GM19351 (cell line): ENCODE measurements around the gene MYO1D.
"Not testable (repeated sequence)": the region's sequence is repeated elsewhere in the genome, so short reads cannot be mapped to it uniquely, and the experiment has no call there.

ENCODE experiments used
- ATAC-seq: cut with Tn5 transposase; IDR thresholded peaks from one replicate; pipeline ENCODE4 v1.9.1; 2021; ENCODE audit warnings: mild to moderate bottlenecking, moderate library complexity; ENCODE audit not compliant: unreplicated experiment

MYO1D gene

GRCh38 chr17:32896647-32897258 is 19.8 kb upstream of the MYO1D start:
- ATAC-seq: no peak

DNA sequence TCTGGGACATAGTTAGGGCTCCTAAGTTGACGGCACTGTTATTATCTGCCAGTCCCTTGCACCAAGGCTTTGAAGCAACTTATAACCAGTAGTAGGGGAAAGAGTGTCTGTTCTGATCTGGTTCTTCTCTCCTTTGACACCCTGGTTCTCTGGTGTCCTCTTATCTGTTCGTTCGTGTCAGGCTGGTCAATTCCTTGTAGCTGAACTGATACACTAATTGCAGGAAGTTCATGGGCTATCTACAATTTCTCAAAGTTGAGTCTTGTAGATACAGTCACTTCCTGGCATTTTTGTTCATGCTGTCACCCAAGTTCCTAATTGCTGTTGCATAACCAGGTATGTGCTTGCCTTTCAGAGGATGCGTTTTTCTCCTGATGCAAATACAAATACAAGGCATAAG is 17.3 kb upstream of the MYO1D start:
- ATAC-seq: no peak

- not testable (repeated sequence) for ATAC-seq
Observed at GRCh38 chr17:32887410-32887809, 10.5 kb upstream of the MYO1D start.

- ATAC-seq: not testable (repeated sequence)
Observed at GRCh38 chr17:32886951-32887350, 10.0 kb upstream of the MYO1D start.

DNA sequence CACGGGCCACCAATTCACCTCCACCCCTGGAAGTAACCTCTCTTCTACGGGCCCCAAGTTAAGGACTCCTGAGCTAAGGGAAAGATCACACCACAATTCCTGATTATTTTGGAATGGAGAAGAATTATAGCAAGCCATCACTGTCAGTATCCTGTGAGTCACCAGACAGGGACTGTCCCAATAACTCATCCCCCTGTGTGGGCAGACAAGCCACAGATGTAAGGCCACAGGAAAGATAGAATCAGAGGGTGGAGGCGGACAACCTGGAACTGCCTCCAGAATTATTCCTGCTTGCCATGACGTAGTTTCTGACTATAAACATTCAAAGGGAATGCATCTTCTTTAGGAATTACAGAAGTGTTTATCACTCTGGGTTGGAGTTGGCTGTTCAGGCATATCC is 5.8 kb upstream of the MYO1D start:
- no peak for ATAC-seq

GRCh38 chr17:32882029-32882428 is 5.1 kb upstream of the MYO1D start:
- no peak for ATAC-seq

DNA sequence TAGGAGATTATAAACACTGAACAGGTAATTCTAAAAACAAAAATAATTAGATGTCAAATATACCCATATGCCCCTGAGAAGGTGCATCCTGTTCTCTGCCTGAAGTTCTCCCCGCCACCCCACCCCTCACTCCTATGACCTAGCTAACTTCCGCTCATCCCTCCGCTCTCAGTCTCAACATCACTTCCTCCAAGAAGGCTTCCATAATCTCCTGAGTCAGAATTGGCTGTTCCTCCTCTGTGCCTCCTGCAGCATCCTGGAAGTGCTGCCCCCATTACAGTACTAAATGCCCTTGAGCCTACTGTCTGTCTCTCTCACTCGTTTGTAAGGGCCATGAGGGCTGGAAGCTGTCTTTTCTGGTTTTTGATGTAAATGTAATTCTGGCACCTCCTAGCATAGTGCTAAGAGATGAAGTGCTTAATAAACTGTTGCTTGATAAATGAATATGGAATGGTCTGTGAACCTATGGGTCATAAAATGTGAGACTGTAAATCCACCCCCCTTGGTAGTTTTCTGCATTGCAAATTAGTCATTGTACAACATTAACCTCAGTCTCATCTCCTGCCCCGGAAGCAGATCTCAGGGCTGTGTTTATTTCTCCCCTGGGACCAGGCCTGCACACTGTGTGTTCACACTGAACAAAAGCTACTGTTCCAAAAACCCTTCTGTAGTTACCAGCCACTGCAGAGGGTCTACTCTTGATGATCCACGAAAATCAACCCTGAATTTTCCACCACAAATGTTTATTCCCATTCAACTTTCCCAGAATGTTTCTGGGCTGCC is 3.9 kb upstream of the MYO1D start:
- no peak for ATAC-seq

DNA sequence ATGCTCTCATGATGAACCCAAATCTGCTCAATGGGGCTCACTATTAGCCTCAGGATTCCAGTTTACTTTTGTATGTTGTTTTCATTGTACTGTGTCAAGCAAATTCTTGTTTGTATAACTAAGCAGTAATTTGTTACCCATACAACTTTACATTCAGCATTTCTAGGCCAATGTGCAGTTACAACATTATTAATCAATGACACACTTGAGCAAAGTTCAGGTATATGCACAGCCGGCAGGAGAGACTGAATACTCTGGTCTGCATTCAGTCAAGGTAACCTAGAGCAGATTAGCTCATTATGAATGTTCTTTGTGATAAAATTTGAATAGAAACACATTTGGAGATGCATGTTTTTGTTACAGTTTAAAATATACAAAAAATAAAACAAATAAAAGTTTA is 2.2 kb upstream of the MYO1D start:
- no peak for ATAC-seq

- ATAC-seq: no peak
Observed at GRCh38 chr17:32878211-32878610, 1.3 kb upstream of the MYO1D start.

DNA sequence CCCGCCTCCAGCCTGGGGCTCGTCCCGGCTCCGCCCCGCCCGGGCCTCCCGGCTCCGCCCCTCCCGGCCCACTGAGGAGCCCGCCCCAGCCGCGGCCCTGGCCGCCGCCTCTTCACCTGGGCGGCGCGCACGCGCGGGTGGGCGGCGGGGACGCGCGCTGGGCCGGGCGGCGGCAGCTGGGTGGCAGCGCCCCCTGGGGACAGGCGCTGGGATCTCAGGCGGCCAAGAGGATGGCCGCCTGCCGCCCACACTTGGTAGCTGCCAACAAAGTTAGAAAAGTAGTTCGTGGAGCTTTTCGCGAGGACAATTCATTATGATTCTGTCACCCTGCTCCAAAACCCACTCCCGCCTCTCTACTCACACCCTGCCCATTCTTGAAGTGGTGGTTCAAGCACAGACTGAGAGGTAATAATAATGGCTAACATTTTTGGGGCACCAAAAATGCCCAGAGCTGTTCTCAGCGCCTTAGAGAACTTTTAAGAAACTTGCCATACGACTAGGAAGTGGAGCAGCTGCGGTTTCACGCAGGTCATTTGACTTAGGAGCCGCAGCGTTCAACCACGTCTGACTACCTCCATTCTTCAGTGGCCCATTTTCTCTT is 340 bp upstream of the MYO1D start:
- peak; percentile 83 for ATAC-seq

GRCh38 chr17:32875923-32876416 is 954 bp downstream of the MYO1D start:
- ATAC-seq: no peak

DNA sequence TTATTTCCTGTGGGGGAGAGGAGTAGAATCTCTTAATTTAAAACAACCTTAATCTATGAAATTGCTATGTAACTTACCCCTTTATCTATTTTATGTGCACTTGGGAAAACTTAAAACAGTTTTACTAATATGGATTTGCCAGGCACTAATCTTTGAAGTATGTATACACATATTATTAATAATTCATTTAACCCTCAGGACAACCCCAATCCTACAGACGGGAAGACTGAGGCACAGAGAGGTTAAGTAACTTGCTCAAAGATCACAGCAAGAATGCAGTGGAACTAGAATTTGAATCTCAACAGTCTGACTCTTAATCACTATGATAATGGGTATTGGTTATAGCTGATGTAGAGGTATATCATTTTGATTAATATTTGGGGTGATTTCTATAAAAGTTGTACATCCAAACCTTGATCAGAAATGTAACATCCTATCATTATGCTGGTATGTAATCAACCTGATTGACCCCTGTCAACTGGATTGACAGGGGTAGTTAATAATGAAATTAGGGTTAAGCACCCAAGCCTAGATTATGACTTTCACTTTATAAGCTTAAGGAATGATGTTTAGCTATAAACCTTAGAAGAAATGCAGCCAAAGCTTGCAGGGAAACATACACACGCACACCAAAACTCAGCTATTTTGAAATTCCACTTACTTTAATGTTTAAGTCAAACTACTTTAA is 1.6 kb downstream of the MYO1D start:
- ATAC-seq: no peak

GRCh38 chr17:32873114-32873513 is 3.8 kb downstream of the MYO1D start:
- ATAC-seq: no peak

- ATAC-seq: no peak
Observed at GRCh38 chr17:32871746-32872145, 5.2 kb downstream of the MYO1D start.

- ATAC-seq: no peak
Observed at GRCh38 chr17:32870969-32871368, 6.0 kb downstream of the MYO1D start.

DNA sequence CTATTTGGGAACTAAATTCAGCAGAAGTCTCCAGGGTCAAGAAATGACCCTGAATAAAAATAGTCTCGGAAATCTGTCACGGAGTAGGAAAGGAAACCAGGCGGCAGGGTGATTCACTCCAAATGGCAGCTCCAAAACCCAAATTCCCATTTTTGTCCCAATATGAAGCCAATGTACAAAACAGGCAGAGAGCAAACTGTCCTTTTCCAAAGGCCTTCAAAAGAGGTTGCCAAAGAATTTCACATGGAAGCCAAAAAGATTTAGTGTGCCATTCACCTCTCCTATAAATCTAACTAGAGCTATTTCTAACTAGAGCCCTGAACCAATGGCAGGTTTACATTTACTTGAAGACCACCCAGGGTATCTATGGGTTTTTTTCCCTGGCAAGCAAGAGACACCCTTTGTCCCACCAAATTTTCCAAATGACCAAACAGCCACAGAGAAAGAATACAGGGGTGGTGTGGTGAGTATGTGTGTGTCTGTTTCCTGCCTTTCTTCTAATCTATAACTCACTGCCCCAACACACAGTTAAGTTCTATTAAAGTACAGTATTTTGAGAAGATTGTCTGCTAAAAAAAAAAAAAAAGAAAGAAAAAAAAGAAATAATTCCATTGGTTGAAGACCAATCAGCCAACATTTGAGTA is 6.8 kb downstream of the MYO1D start:
- ATAC-seq: no peak

- ATAC-seq: no peak
Observed at GRCh38 chr17:32869345-32870026, 7.4 kb downstream of the MYO1D start.

DNA sequence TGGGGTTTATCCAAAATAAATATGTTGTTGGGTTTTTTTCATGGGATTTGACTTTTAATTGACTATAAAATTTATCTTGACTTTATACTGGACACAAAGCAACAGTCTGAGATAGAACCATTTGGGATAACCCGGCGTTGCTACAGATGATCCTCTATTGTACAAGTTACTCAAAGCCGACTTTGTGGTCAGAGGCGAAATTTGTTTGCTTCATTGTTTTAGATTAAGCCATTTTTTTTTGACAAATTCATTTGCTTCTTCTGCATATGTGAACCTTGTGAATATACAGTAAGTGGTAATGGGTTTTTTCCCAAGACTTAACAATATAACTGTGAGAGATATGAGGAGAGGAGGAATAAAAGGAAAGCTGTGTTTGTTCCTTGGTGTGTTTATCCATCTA is 11.8 kb downstream of the MYO1D start:
- ATAC-seq: no peak

DNA sequence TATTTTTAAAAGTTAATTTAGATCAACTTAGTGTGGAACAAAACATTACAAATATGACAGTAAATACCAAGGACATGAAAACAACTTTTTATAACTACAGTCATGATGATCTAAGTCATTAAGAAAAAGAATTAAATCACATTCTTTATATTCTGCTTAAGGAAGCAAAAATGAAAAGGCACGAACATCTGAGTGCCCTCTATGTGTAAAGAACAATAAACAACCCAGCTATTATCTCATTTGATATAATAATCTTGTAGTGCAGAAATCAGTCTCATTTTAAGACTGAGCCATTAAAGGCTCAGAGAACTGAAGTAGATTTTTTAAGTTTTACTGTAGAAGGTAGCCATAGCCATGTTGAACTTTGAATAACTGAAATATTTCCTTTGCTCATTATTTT is 13.4 kb downstream of the MYO1D start:
- no peak for ATAC-seq

- ATAC-seq: no peak
Observed at GRCh38 chr17:32862940-32863339, 14.0 kb downstream of the MYO1D start.
